ENCODE measurements around the gene IL36RN.

The IL36RN gene

DNA sequence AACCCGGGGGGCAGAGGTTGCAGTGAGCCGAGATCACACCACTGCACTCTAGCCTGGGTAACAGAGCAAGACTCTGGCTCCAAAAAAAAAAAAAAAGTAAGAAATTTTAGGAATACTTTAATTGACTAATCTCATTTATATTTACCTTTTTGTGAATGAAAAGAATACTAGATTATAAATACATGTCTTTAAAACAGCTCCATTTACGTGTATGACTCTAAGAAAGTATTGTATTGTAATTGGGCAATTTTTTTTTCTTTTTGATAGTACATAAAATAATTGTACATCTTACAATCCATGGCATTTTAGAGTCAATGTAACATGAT lies 45.7 kb upstream of the IL36RN start:
- no peaks in the 10 kb centered on the region for H3K9me3 ChIP-seq
- H3K27me3 ChIP-seq: no peaks in the 10 kb centered on the region
- no peak for DNase-seq
- no peak overlapping the region for H3K4me3 ChIP-seq
- intact Hi-C loops (cut with DNase I; ENCODE audit: low total_unique reads): no loop called here
- no peak overlapping the region for H3K27ac ChIP-seq
- H3K36me3 ChIP-seq: no peaks in the 10 kb centered on the region
- TF ChIP-seq, protein P1, sequence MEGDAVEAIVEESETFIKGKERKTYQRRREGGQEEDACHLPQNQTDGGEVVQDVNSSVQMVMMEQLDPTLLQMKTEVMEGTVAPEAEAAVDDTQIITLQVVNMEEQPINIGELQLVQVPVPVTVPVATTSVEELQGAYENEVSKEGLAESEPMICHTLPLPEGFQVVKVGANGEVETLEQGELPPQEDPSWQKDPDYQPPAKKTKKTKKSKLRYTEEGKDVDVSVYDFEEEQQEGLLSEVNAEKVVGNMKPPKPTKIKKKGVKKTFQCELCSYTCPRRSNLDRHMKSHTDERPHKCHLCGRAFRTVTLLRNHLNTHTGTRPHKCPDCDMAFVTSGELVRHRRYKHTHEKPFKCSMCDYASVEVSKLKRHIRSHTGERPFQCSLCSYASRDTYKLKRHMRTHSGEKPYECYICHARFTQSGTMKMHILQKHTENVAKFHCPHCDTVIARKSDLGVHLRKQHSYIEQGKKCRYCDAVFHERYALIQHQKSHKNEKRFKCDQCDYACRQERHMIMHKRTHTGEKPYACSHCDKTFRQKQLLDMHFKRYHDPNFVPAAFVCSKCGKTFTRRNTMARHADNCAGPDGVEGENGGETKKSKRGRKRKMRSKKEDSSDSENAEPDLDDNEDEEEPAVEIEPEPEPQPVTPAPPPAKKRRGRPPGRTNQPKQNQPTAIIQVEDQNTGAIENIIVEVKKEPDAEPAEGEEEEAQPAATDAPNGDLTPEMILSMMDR (IDR thresholded peaks at IDR 0.05): no peak
- H3K4me1 ChIP-seq: no peaks in the 10 kb centered on the region

DNA sequence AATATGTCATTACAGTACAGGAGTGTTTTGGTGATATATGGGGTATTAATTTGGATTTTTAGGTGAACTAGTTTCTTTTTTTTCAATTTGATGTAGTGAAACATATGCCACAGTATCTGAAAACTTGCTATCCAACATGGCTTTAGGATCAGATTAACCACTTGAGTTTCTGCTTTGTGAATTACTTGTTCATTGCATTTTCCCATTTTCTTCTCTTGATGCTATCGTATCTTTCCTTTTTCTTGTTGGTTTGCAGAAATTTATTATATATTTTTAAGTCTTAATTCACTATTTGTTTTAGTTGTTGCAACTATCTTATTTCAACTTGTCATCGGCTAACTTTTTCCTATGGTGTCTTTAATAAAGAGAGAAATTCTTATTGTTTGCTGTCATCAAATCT lies 44.9 kb upstream of the IL36RN start:
- Histone ChIP-seq H3K4me1 (no peaks in the 10 kb centered on the region), H3K9me3 (no peaks in the 10 kb centered on the region), H3K36me3 (no peaks in the 10 kb centered on the region), H3K27me3 (no peaks in the 10 kb centered on the region), H3K4me3 (no peak overlapping the region), H3K27ac (no peak overlapping the region)
- DNase-seq: no peak
- intact Hi-C loops (cut with DNase I; ENCODE audit: low total_unique reads): no loop called here
- TF ChIP-seq, protein P1 (IDR thresholded peaks at IDR 0.05): no peak

DNA sequence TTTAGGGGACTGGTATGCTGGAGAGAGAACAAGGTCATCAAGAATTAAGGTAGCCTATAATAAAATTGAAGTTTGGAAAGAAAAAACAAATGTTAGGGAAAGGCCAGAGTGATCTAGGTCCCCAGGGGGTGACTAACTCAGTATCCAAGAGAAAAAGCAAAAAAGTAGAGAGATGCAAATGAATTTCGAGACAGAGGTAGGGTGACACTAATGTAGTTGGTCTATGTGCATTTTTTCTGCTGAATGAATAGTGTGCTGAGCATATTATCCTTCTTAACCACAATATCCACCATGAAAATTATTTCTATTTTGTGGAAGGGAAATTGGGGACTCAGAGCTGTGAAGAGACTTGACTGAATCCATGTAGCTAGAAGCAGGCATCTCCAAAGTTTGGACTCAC lies 44.0 kb upstream of the IL36RN start:
- no peak for DNase-seq
- Histone ChIP-seq H3K4me1 (no peaks in the 10 kb centered on the region), H3K27me3 (no peaks in the 10 kb centered on the region)

DNA sequence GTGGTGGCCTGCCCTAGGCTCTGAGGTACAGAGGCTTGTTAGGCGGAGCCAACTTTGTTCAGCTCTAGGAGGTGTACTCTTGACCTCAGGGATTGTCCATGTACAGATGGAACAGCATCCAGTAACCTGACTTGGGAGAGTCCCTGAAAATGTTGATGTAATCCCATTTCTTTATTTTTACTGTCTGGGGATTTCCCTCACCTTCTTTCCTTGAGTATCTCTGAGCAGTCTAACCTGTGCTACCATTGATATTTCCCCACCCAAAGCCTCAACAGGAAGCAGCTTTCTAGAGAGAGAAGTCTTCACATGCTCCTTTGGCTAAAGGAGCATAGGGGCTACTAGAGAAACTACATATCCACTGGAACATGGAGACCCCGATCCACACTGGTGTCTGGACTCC lies 43.3 kb upstream of the IL36RN start:
- Histone ChIP-seq H3K4me3 (no peak overlapping the region), H3K36me3 (no peaks in the 10 kb centered on the region), H3K9me3 (no peaks in the 10 kb centered on the region), H3K27me3 (no peaks in the 10 kb centered on the region), H3K4me1 (no peaks in the 10 kb centered on the region), H3K27ac (no peak overlapping the region)
- no peak for DNase-seq
- TF ChIP-seq, protein P1 (IDR thresholded peaks at IDR 0.05): no peak
- intact Hi-C loops (cut with DNase I; ENCODE audit: low total_unique reads): no loop called here

More for the DNA sequence above, 44.0 kb upstream of the IL36RN start:
- intact Hi-C loops (cut with DNase I; ENCODE audit: low total_unique reads): no loop called here
- Histone ChIP-seq H3K27ac (no peak overlapping the region), H3K36me3 (no peaks in the 10 kb centered on the region), H3K9me3 (no peaks in the 10 kb centered on the region), H3K4me3 (no peak overlapping the region)
- TF ChIP-seq, protein P1 (IDR thresholded peaks at IDR 0.05): no peak

DNA sequence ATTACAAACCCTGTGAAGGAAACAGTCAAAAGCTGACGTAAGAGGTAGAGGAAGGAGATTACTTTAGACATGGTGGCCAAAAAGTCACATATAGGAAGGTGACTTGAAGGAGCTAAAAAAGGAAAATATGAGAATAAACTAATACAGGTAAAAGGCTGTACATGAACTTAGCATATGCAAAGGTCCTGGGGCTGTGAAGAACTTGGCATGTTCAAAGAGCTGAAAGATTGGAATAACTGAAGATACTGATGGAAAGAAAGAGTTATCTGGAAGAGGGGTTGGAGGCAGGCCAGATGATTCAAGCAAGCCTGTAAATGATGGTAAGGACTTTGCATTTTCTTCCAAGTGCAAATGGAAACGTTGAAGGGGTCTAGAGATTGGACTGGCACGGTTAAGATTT lies 40.5 kb upstream of the IL36RN start:
- no peak for DNase-seq
- TF ChIP-seq, protein P1 (IDR thresholded peaks at IDR 0.05): no peak
- Histone ChIP-seq H3K9me3 (no peaks in the 10 kb centered on the region), H3K4me3 (no peak overlapping the region), H3K27ac (no peak overlapping the region), H3K36me3 (no peaks in the 10 kb centered on the region), H3K4me1 (no peaks in the 10 kb centered on the region), H3K27me3 (no peaks in the 10 kb centered on the region)
- intact Hi-C loops (cut with DNase I; ENCODE audit: low total_unique reads): no loop called here

DNA sequence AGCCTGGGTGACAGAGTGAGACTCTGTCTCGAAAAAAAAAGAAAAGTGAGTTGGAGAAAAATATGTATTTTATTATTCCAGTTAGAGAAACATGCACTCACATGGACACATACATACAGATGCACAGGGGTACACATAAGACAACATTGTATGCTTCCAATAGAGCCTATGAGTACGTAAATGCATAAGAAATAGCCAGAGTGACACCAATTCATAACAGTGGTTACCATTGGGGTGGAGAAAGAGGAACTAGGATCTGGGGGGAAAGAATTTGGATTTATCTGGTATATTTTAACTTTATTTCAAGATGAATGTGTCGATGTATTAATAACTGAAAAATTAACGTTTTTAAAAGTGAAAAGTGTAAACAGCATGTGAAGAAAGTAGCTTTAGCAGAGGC lies 37.7 kb upstream of the IL36RN start:
- intact Hi-C loops (cut with DNase I; ENCODE audit: low total_unique reads): no loop called here
- H3K9me3 ChIP-seq: no peaks in the 10 kb centered on the region

More for the DNA sequence above, 37.7 kb upstream of the IL36RN start:
- TF ChIP-seq, protein P1 (IDR thresholded peaks at IDR 0.05): no peak
- Histone ChIP-seq H3K4me1 (no peaks in the 10 kb centered on the region), H3K36me3 (no peaks in the 10 kb centered on the region), H3K4me3 (no peak overlapping the region), H3K27ac (no peak overlapping the region), H3K27me3 (no peaks in the 10 kb centered on the region)
- no peak for DNase-seq
